GM12878 (cell line): Measurements from ENCODE around the gene IRF9. TPM values are rescaled to one million over a fixed set of nuclear protein-coding genes. Genes with fewer than 3 reads are reported as not detected.
A peak's percentile ranks its signal among the peaks of the same experiment; 100 is the strongest.

Source experiments
- ATF3 ChIP-seq: IDR thresholded peaks from 2 replicates; pipeline ENCODE4 v1.6.1; 2011; ENCODE audit warnings: low read depth, mild to moderate bottlenecking, low read length, moderate library complexity, borderline replicate concordance; ENCODE audit errors: extremely low read depth
- HSF1 ChIP-seq: fragments of 150-350 bp; IDR thresholded peaks from 2 replicates; pipeline ENCODE4 v1.6.1; 2014; ENCODE audit warnings: mild to moderate bottlenecking, low read depth, low read length
- NR2F1 ChIP-seq: fragments of 450-650 bp; conservative IDR thresholded peaks from 2 replicates; pipeline ENCODE4 v1.6.1; 2017; ENCODE audit warnings: mild to moderate bottlenecking
- NRF1 ChIP-seq: conservative IDR thresholded peaks from 2 replicates; pipeline ENCODE4 v1.6.1; 2011; ENCODE audit warnings: mild to moderate bottlenecking, low read depth, low read length, improper control_type of control experiment
- PAX5 ChIP-seq: IDR thresholded peaks from 2 replicates; pipeline ENCODE4 v1.6.1; 2011; ENCODE audit warnings: low read depth, low read length, borderline replicate concordance
- RELA ChIP-seq: fragments of 450-650 bp; IDR thresholded peaks from 2 replicates; pipeline ENCODE4 v1.8.0; 2014; ENCODE audit warnings: borderline replicate concordance; ENCODE audit not compliant: partially characterized antibody
- SPI1 ChIP-seq: IDR thresholded peaks from 2 replicates; pipeline ENCODE4 v1.6.1; 2011; ENCODE audit warnings: low read depth, mild to moderate bottlenecking, low read length, moderate library complexity, borderline replicate concordance; ENCODE audit not compliant: insufficient read depth
- SREBF2 ChIP-seq: IDR thresholded peaks from 2 replicates; pipeline ENCODE4 v1.6.1; 2012; ENCODE audit warnings: mild to moderate bottlenecking, low read length
- TBL1XR1 ChIP-seq: IDR thresholded peaks from 2 replicates; pipeline ENCODE4 v1.6.1; 2012; ENCODE audit warnings: low read depth, low read length, improper control_type of control experiment
- TCF12 ChIP-seq: IDR thresholded peaks from 2 replicates; pipeline ENCODE4 v1.6.1; 2011; ENCODE audit warnings: low read depth, mild to moderate bottlenecking, low read length
- YY1 ChIP-seq: IDR thresholded peaks from 2 replicates; pipeline ENCODE4 v1.6.1; 2011; ENCODE audit warnings: low read depth, mild to moderate bottlenecking, low read length
- ZBTB40 ChIP-seq: fragments of 450-650 bp; IDR thresholded peaks from 2 replicates; pipeline ENCODE4 v1.6.1; 2016; ENCODE audit warnings: mild to moderate bottlenecking, moderate library complexity, borderline replicate concordance
- ZNF24 ChIP-seq: fragments of 450-650 bp; IDR thresholded peaks from 2 replicates; pipeline ENCODE4 v1.6.1; 2017; ENCODE audit warnings: antibody characterized with exemption, mild to moderate bottlenecking
- polyA plus RNA-seq, 11 experiments: library from polyadenylated mRNA; depleted of rRNA in 4 of 11; unstranded in 6 of 11; stranded (reverse) in 5 of 11; fragments of >200 nt; fragmentation: Nextera tagmentation in 4 of 11; fragmentation: Illumina TruSeq in 1 of 11; extraction: Ambion mirVana in 4 of 11; extraction: Trizol in 1 of 11; gene quantifications; 1 replicate in 1 of 11; 2 replicates in 10 of 11; pipeline versions ENCODE4 v1.2.1 to v1.2.3, GENCODE V29; 2011 to 2016; ENCODE audit warnings: inconsistent platforms in 2 of 11, missing spikeins in 2 of 11, low read depth in 1 of 11
- total RNA-seq, 4 experiments: library from RNA; depleted of rRNA in 3 of 4; stranded (reverse); fragments of >200 nt in 3 of 4; fragmentation: Illumina TruSeq in 1 of 4; extraction: Trizol in 1 of 4; gene quantifications; 2 replicates each; pipeline versions ENCODE4 v1.2.1 to v1.2.3, GENCODE V29; 2013 to 2021
- TF ChIP-seq, protein P1 (sequence below), 3 experiments: IDR thresholded peaks in 2 of 3; conservative IDR thresholded peaks in 1 of 3; 2 replicates each; pipeline ENCODE4 v1.5.1; 2011; ENCODE audit warnings: low read depth in 3 of 3, low read length in 3 of 3, mild to moderate bottlenecking in 3 of 3, control low read depth in 2 of 3, moderate library complexity in 2 of 3, inconsistent platforms in 1 of 3, mixed read lengths in 1 of 3; ENCODE audit not compliant: control insufficient read depth in 2 of 3, insufficient read depth in 1 of 3; ENCODE audit errors: extremely low read depth in 1 of 3
- TF ChIP-seq, protein P2 (sequence below): fragments of 450-650 bp; IDR thresholded peaks from 2 replicates; pipeline ENCODE4 v1.6.1; 2017; ENCODE audit warnings: mild to moderate bottlenecking, moderate library complexity

IRF9 gene
- total and polyA plus RNA-seq, 10 of the 15 experiments (the other 5 are each of a cell fraction or from before 2014, with no cell fraction given) = 47.6 to 234 (median 148) TPM

DNA sequence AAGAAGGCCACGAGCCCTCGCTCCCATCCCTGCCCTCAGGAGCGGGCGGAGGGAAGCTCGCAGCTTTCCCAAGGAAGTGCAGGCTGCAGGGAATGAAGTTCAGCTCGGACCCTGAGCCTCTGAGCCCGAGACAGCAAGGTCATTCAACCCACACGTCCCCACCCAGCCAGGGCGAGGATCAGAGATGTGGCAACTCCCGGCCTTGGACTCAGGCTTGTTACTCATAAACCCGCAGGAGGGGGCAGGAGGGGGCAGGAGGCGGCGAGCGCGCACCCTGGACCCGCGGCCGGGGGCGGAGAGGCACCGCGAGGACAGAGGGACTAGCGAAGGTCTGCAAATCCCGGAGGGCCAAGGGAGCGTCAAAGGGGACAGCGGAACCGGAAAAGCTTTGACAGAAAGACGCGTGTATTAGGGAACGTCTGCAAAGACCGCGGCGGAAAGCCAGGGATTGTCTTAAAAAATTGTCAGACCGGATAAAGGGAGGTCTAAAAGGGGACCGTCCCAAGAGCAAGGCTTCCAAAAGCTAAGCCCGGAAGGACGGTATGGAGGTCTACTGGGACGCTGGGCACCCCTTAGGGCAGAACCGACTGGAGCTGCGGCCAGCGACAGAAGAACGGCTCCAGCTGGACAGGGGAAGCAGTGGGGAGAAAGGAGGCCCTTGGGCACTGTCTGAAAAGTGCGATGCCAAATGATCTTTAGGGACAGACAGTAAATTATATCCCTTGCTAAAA, 47.1 kb upstream of the IRF9 start (continued):
- TF ChIP-seq, protein P1, sequence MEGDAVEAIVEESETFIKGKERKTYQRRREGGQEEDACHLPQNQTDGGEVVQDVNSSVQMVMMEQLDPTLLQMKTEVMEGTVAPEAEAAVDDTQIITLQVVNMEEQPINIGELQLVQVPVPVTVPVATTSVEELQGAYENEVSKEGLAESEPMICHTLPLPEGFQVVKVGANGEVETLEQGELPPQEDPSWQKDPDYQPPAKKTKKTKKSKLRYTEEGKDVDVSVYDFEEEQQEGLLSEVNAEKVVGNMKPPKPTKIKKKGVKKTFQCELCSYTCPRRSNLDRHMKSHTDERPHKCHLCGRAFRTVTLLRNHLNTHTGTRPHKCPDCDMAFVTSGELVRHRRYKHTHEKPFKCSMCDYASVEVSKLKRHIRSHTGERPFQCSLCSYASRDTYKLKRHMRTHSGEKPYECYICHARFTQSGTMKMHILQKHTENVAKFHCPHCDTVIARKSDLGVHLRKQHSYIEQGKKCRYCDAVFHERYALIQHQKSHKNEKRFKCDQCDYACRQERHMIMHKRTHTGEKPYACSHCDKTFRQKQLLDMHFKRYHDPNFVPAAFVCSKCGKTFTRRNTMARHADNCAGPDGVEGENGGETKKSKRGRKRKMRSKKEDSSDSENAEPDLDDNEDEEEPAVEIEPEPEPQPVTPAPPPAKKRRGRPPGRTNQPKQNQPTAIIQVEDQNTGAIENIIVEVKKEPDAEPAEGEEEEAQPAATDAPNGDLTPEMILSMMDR (IDR thresholded peaks at IDR 0.05 in 2 of 3, conservative IDR thresholded peaks at IDR 0.05 in 1 of 3; ENCODE audit: control insufficient read depth in 2 of 3, extremely low read depth in 1 of 3, insufficient read depth in 1 of 3, low read depth in 3 of 3, low read length in 3 of 3) = no peak
- TF ChIP-seq NRF1 (no peak), ZBTB40 (peak; percentile 84; the same call in 1 of the 2 replicates), TCF12 (0 out of 2 replicates have a peak, but pooled peaks have one; percentile 11), SPI1 (no peak; the same call in 1 of the 2 replicates), PAX5 (no peak), NR2F1 (peak; percentile 38; the same call in 1 of the 2 replicates), HSF1 (0 out of 2 replicates have a peak, but pooled peaks have one; percentile 16), YY1 (peak; percentile 77), ATF3 (no peak), SREBF2 (no peak), RELA (no peak), TBL1XR1 (0 out of 2 replicates have a peak, but pooled peaks have one; percentile 55), ZNF24 (no peak)
- TF ChIP-seq, protein P2, sequence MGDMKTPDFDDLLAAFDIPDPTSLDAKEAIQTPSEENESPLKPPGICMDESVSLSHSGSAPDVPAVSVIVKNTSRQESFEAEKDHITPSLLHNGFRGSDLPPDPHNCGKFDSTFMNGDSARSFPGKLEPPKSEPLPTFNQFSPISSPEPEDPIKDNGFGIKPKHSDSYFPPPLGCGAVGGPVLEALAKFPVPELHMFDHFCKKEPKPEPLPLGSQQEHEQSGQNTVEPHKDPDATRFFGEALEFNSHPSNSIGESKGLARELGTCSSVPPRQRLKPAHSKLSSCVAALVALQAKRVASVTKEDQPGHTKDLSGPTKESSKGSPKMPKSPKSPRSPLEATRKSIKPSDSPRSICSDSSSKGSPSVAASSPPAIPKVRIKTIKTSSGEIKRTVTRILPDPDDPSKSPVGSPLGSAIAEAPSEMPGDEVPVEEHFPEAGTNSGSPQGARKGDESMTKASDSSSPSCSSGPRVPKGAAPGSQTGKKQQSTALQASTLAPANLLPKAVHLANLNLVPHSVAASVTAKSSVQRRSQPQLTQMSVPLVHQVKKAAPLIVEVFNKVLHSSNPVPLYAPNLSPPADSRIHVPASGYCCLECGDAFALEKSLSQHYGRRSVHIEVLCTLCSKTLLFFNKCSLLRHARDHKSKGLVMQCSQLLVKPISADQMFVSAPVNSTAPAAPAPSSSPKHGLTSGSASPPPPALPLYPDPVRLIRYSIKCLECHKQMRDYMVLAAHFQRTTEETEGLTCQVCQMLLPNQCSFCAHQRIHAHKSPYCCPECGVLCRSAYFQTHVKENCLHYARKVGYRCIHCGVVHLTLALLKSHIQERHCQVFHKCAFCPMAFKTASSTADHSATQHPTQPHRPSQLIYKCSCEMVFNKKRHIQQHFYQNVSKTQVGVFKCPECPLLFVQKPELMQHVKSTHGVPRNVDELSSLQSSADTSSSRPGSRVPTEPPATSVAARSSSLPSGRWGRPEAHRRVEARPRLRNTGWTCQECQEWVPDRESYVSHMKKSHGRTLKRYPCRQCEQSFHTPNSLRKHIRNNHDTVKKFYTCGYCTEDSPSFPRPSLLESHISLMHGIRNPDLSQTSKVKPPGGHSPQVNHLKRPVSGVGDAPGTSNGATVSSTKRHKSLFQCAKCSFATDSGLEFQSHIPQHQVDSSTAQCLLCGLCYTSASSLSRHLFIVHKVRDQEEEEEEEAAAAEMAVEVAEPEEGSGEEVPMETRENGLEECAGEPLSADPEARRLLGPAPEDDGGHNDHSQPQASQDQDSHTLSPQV = no peak
